K562 (cell line): ENCODE measurements around the gene PTPRU. TPM values are rescaled to one million over a fixed set of nuclear protein-coding genes. Genes with fewer than 3 reads are reported as not detected.
A peak's percentile ranks its signal among the peaks of the same experiment; 100 is the strongest.

Experiments
- ATAC-seq: fragments of 200-7000 bp; cut with Tn5 transposase; 3 replicates; pipeline ENCODE4 v1.9.1; 2020; ENCODE audit warnings: moderate library complexity
- BruUV-seq: library from RNA; stranded (reverse); fragments of 400-500 nt; replicated peaks from 2 replicates; lab custom pipeline; 2021; lab: Mats Ljungman, UMichigan
- CTCF ChIA-PET: fragments of 300-600 bp; formaldehyde crosslinking; extraction: SDS; loops from one replicate; lab custom pipeline; 2021; ENCODE audit warnings: low intra/inter-chr PET ratio; lab: Yijun Ruan, JAX
- POLR2A ChIA-PET: fragments of 300-600, 350-650 bp; sonication (Branson Sonifier 250); formaldehyde crosslinking; extraction: SDS; loops from one replicate; lab custom pipeline; 2021; ENCODE audit warnings: antibody characterized with exemption, inconsistent platforms; lab: Yijun Ruan, JAX
- DNase-seq, 4 experiments: peaks; one replicate each; pipeline versions ENCODE4 v3.0.0 to v3.0.0-alpha.2; 2011 to 2018; ENCODE audit warnings: low spot score in 3 of 4, mixed read lengths in 3 of 4; ENCODE audit errors: extremely low read depth in 1 of 4
- FAIRE-seq: peaks from 2 replicates; lab custom pipeline; 2011; peaks lifted over from hg19 to GRCh38; lab: Jason Lieb, UNC
- H2AFZ ChIP-seq: 2 replicates; pipeline ENCODE4 v1.6.0; 2011; ENCODE audit warnings: low read depth, low read length, control low read depth, inconsistent platforms
- H3K27ac ChIP-seq: fragments of 200-600 bp; 3 replicates; pipeline ENCODE4 v1.8.0; 2011; ENCODE audit warnings: low read depth, mild to moderate bottlenecking, control low read depth, inconsistent platforms, low read length, moderate library complexity, mixed read lengths; ENCODE audit errors: extremely low read depth
- H3K27me3 ChIP-seq, 2 experiments: fragments of 300-600 bp in 1 of 2; 2 replicates in 1 of 2; 3 replicates in 1 of 2; pipeline versions ENCODE4 v1.6.0 to v1.8.0; 2011; ENCODE audit warnings: inconsistent platforms in 2 of 2, low read length in 2 of 2, mild to moderate bottlenecking in 1 of 2, mixed read lengths in 1 of 2, moderate library complexity in 1 of 2; ENCODE audit not compliant: control insufficient read depth in 2 of 2, insufficient read depth in 2 of 2
- H3K36me3 ChIP-seq: fragments of 300-600 bp; 3 replicates; pipeline ENCODE4 v1.8.0; 2011; ENCODE audit warnings: mild to moderate bottlenecking, low read length, inconsistent platforms; ENCODE audit not compliant: control insufficient read depth, insufficient read depth
- H3K4me1 ChIP-seq, 2 experiments: fragments of 200-600 bp in 1 of 2; replicated peaks in 1 of 2; 2 replicates in 1 of 2; 3 replicates in 1 of 2; pipeline versions ENCODE4 v1.5.1 to v1.8.0; 2011; ENCODE audit warnings: inconsistent platforms in 2 of 2, low read length in 2 of 2, mild to moderate bottlenecking in 1 of 2, mixed read lengths in 1 of 2, moderate library complexity in 1 of 2; ENCODE audit not compliant: control insufficient read depth in 2 of 2, insufficient read depth in 2 of 2
- H3K4me2 ChIP-seq: 2 replicates; pipeline ENCODE4 v1.6.1; 2011; ENCODE audit warnings: low read length, control low read depth, inconsistent platforms, mixed read lengths; ENCODE audit not compliant: insufficient read depth
- H3K4me3 ChIP-seq: fragments of 200-600 bp; sonication (generic), shearing (Covaris generic); 2 replicates; pipeline ENCODE4 v1.5.1; 2016; ENCODE audit warnings: control low read depth, inconsistent platforms
- H3K79me2 ChIP-seq: fragments of 200-600 bp; 3 replicates; pipeline ENCODE4 v1.8.0; 2011; ENCODE audit warnings: low read length, inconsistent platforms; ENCODE audit not compliant: control insufficient read depth, insufficient read depth
- H3K9ac ChIP-seq, 2 experiments: 2 replicates each; pipeline versions ENCODE4 v1.6.0 to v1.6.1; 2011; ENCODE audit warnings: low read depth in 2 of 2, low read length in 2 of 2, control low read depth in 1 of 2, inconsistent platforms in 1 of 2, mild to moderate bottlenecking in 1 of 2, mixed read lengths in 1 of 2; ENCODE audit not compliant: insufficient read depth in 1 of 2
- H3K9me1 ChIP-seq: one replicate; pipeline ENCODE4 v1.6.0; 2011; ENCODE audit warnings: inconsistent platforms, mild to moderate bottlenecking, low read length, moderate library complexity; ENCODE audit not compliant: control insufficient read depth, insufficient read depth
- H3K9me3 ChIP-seq: replicated peaks from 2 replicates; pipeline ENCODE4 v1.5.1; 2011; ENCODE audit warnings: low read depth, low read length, inconsistent platforms; ENCODE audit not compliant: control insufficient read depth, insufficient read depth
- H4K20me1 ChIP-seq: replicated peaks from 2 replicates; pipeline ENCODE4 v1.6.1; 2011; ENCODE audit warnings: low read length, inconsistent platforms, mixed read lengths; ENCODE audit not compliant: control insufficient read depth, insufficient read depth
- ARHGAP35 ChIP-seq: fragments of 450-650 bp; IDR thresholded peaks from 2 replicates; pipeline ENCODE4 v1.6.1; 2018; ENCODE audit not compliant: partially characterized antibody
- CBFA2T2 ChIP-seq: fragments of 450-650 bp; conservative IDR thresholded peaks from 2 replicates; pipeline ENCODE4 v1.6.1; 2017; ENCODE audit warnings: mild to moderate bottlenecking
- CBX2 ChIP-seq: fragments of 200-600 bp; sonication (generic); IDR thresholded peaks from one replicate; pipeline ENCODE4 v1.6.1; 2012; ENCODE audit warnings: mild to moderate bottlenecking, low read length, inconsistent platforms; ENCODE audit not compliant: insufficient read depth, poor library complexity, severe bottlenecking
- CEBPB ChIP-seq: fragments of 450-650 bp; IDR thresholded peaks from 2 replicates; pipeline ENCODE4 v1.6.1; 2016; ENCODE audit warnings: missing genetic modification characterization, missing compliant biosample characterization
- DMBX1 ChIP-seq: fragments of 250-450 bp; sonication (Bioruptor Pico); IDR thresholded peaks from 2 replicates; pipeline ENCODE4 v1.8.0; 2022; ENCODE audit warnings: inconsistent platforms, mild to moderate bottlenecking, moderate library complexity, borderline replicate concordance
- E4F1 ChIP-seq: fragments of 250-450 bp; sonication (Bioruptor Pico); IDR thresholded peaks from 2 replicates; pipeline ENCODE4 v1.5.0; 2021; ENCODE audit warnings: mild to moderate bottlenecking, borderline replicate concordance
- HSF4 ChIP-seq: fragments of 250-450 bp; sonication (Bioruptor Pico); IDR thresholded peaks from 2 replicates; pipeline ENCODE4 v2.1.2; 2022; ENCODE audit warnings: mild to moderate bottlenecking, moderate library complexity, borderline replicate concordance
- NR4A1 ChIP-seq, 2 experiments: fragments of 250-450 bp in 1 of 2; fragments of 450-650 bp in 1 of 2; sonication (Bioruptor Pico) in 1 of 2; IDR thresholded peaks; 2 replicates each; pipeline versions ENCODE4 v1.4.0 to v1.6.1; 2016 to 2020; ENCODE audit warnings: mild to moderate bottlenecking in 2 of 2, missing compliant biosample characterization in 1 of 2, missing genetic modification characterization in 1 of 2, moderate library complexity in 1 of 2
- NRF1 ChIP-seq, 2 experiments: fragments of 450-650 bp; IDR thresholded peaks in 1 of 2; conservative IDR thresholded peaks in 1 of 2; 2 replicates each; pipeline ENCODE4 v1.6.1; 2014; ENCODE audit warnings: mild to moderate bottlenecking in 2 of 2
- POLR2G ChIP-seq: fragments of 200-400 bp; formaldehyde crosslinking; IDR thresholded peaks from 2 replicates; pipeline ENCODE4 v1.6.1; 2017; ENCODE audit warnings: low read depth, mild to moderate bottlenecking, antibody characterized with exemption, low read length, moderate library complexity
- RBM17 ChIP-seq: fragments of 200-400 bp; formaldehyde crosslinking; IDR thresholded peaks from 2 replicates; pipeline ENCODE4 v1.6.1; 2017; ENCODE audit warnings: low read depth, mild to moderate bottlenecking, low read length, borderline replicate concordance
- ZC3H4 ChIP-seq: sonication (generic); formaldehyde crosslinking; IDR thresholded peaks from 2 replicates; pipeline ENCODE4 v1.9.0; 2021; ENCODE audit warnings: missing genetic modification reagents, borderline replicate concordance
- ZNF785 ChIP-seq: fragments of 250-450 bp; sonication (Bioruptor Pico); IDR thresholded peaks from 2 replicates; pipeline ENCODE4 v1.4.0; 2020; ENCODE audit warnings: mild to moderate bottlenecking
- WGBS: fragments of 100-300 bp; shearing (Covaris generic); methylation state at CpG from one replicate; pipeline ENCODE4 v1.1.6; 2016; ENCODE audit warnings: low coverage, mixed read lengths; ENCODE audit not compliant: insufficient coverage; ENCODE audit errors: missing lambda C conversion rate; 5-methylcytosine and 5-hydroxymethylcytosine counted together
- in situ Hi-C: fragments of 300-500 bp; cut with MboI; formaldehyde crosslinking; loops from 4 replicates; pipeline ENCODE4 v1.15.0; 2018; ENCODE audit warnings: inconsistent platforms, mixed read lengths
- intact Hi-C: fragments of 100-400 bp; cut with micrococcal nuclease; formaldehyde crosslinking; loops from 2 replicates; pipeline ENCODE4 v1.14.2; 2022
- polyA plus RNA-seq, 8 experiments: library from polyadenylated mRNA; depleted of rRNA in 4 of 8; stranded (reverse) in 5 of 8; unstranded in 3 of 8; fragments of >200 nt; fragmentation: Nextera tagmentation in 2 of 8; fragmentation: Illumina TruSeq in 1 of 8; extraction: Ambion mirVana in 2 of 8; extraction: Trizol in 1 of 8; gene quantifications; 2 replicates each; pipeline versions ENCODE4 v1.2.1 to v1.2.3, GENCODE V29; 2011 to 2014; ENCODE audit warnings: inconsistent platforms in 1 of 8, missing spikeins in 1 of 8
- total RNA-seq, 7 experiments: library from RNA; depleted of rRNA in 6 of 7; stranded (reverse); fragments of >200 nt in 6 of 7; fragmentation: Illumina TruSeq in 2 of 7; extraction: Trizol in 2 of 7; gene quantifications; 2 replicates each; pipeline versions ENCODE4 v1.2.1 to v1.2.3, GENCODE V29; 2011 to 2021; ENCODE audit warnings: low replicate concordance in 1 of 7
- TF ChIP-seq, protein P1 (sequence below): sonication (generic); formaldehyde crosslinking; IDR thresholded peaks from 2 replicates; pipeline ENCODE4 v1.8.0; 2022; ENCODE audit warnings: missing genetic modification reagents, mild to moderate bottlenecking, borderline replicate concordance
- TF ChIP-seq, protein P2 (sequence below), 3 experiments: IDR thresholded peaks in 2 of 3; conservative IDR thresholded peaks in 1 of 3; 2 replicates each; pipeline ENCODE4 v1.5.1; 2011 to 2012; ENCODE audit warnings: low read length in 3 of 3, mild to moderate bottlenecking in 3 of 3, control low read depth in 2 of 3, improper control_type of control experiment in 1 of 3, inconsistent platforms in 1 of 3, low read depth in 1 of 3, mixed read lengths in 1 of 3, moderate library complexity in 1 of 3; ENCODE audit not compliant: insufficient read depth in 2 of 3

The PTPRU gene
- total and polyA plus RNA-seq, 9 of the 15 experiments (the other 6 are each of a cell fraction or from before 2014, with no cell fraction given) = 0.01 to 2.9 (median 1.0) TPM

GRCh38 chr1:29197590-29197924 is 38.8 kb upstream of the PTPRU start:
- WGBS = 97% methylated on average over 2 of the region's 2 CpGs
- H3K36me3 ChIP-seq = peaks cover 91% of the 10 kb centered on the region
- TF ChIP-seq CBFA2T2 (no peak), NRF1 (conservative IDR thresholded peaks at IDR 0.05 in 1 of 2, IDR thresholded peaks at IDR 0.05 in 1 of 2) (no peak), RBM17 (no peak), CBX2 (no peak), ZC3H4 (CRISPR knock-in tag) (no peak), POLR2G (no peak), ZNF785 (CRISPR knock-in tag) (no peak), CEBPB (no peak), DMBX1 (CRISPR knock-in tag) (0 out of 2 replicates have a peak, but pooled peaks have one; percentile 29), E4F1 (no peak), ARHGAP35 (no peak), NR4A1 (CRISPR knock-in tag; IDR thresholded peaks at IDR 0.05) (no peak), NR4A1 (tag; IDR thresholded peaks at IDR 0.05) (0 out of 2 replicates have a peak, but pooled peaks have one; percentile 27), HSF4 (0 out of 2 replicates have a peak, but pooled peaks have one; percentile 45)
- TF ChIP-seq, protein P1, sequence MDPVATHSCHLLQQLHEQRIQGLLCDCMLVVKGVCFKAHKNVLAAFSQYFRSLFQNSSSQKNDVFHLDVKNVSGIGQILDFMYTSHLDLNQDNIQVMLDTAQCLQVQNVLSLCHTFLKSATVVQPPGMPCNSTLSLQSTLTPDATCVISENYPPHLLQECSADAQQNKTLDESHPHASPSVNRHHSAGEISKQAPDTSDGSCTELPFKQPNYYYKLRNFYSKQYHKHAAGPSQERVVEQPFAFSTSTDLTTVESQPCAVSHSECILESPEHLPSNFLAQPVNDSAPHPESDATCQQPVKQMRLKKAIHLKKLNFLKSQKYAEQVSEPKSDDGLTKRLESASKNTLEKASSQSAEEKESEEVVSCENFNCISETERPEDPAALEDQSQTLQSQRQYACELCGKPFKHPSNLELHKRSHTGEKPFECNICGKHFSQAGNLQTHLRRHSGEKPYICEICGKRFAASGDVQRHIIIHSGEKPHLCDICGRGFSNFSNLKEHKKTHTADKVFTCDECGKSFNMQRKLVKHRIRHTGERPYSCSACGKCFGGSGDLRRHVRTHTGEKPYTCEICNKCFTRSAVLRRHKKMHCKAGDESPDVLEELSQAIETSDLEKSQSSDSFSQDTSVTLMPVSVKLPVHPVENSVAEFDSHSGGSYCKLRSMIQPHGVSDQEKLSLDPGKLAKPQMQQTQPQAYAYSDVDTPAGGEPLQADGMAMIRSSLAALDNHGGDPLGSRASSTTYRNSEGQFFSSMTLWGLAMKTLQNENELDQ (CRISPR knock-in tag) = no peak
- TF ChIP-seq, protein P2, sequence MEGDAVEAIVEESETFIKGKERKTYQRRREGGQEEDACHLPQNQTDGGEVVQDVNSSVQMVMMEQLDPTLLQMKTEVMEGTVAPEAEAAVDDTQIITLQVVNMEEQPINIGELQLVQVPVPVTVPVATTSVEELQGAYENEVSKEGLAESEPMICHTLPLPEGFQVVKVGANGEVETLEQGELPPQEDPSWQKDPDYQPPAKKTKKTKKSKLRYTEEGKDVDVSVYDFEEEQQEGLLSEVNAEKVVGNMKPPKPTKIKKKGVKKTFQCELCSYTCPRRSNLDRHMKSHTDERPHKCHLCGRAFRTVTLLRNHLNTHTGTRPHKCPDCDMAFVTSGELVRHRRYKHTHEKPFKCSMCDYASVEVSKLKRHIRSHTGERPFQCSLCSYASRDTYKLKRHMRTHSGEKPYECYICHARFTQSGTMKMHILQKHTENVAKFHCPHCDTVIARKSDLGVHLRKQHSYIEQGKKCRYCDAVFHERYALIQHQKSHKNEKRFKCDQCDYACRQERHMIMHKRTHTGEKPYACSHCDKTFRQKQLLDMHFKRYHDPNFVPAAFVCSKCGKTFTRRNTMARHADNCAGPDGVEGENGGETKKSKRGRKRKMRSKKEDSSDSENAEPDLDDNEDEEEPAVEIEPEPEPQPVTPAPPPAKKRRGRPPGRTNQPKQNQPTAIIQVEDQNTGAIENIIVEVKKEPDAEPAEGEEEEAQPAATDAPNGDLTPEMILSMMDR (IDR thresholded peaks at IDR 0.05 in 2 of 3, conservative IDR thresholded peaks at IDR 0.05 in 1 of 3; ENCODE audit: insufficient read depth in 2 of 3, low read depth in 1 of 3, low read length in 3 of 3) = peak; percentile 65 to 79 (median 75)

More at GRCh38 chr1:29197590-29197924, 38.8 kb upstream of the PTPRU start:
- Histone ChIP-seq H3K79me2 (no peaks in the 10 kb centered on the region), H4K20me1 (no peaks in the 10 kb centered on the region), H3K4me1 (peaks cover 17 to 18% of the 10 kb centered on the region in 2 experiments), H3K4me2 (no peak overlapping the region), H3K9me1 (no peaks in the 10 kb centered on the region), H3K9ac (no peak overlapping the region), H3K4me3 (no peak overlapping the region), H3K27me3 (no peaks in the 10 kb centered on the region), H2AFZ (no peak overlapping the region), H3K9me3 (no peaks in the 10 kb centered on the region), H3K27ac (no peak overlapping the region)
- DNase-seq (peak; percentile 44 to 71 (median 53)), ATAC-seq (peak; percentile 94), FAIRE-seq (peak; percentile 81)
- ChIA-PET CTCF (interaction anchor here (0.8 to 1.6 kb wide), 2 partner anchors 16 to 316 kb away, joined by 4 to 8 read pairs; partner anchors contain the start of gene SRSF4), POLR2A (interaction anchor here (0.6 to 2.5 kb wide), 12 partner anchors 12 to 931 kb away, joined by 3 to 20 read pairs (median 4); partner anchors contain the start of gene SRSF4)
- intact Hi-C loops (no loop called here), in situ Hi-C loops (loop anchor here (5.0 kb wide), 1 partner anchor 315 kb away; no protein-coding TSS in a partner anchor)
- BruUV-seq = no TSS peak
